Lower lobe of right lung (tissue), 2 donors: ENCODE data around the gene PRKCH. TPM values are rescaled to one million over a fixed set of nuclear protein-coding genes. Genes with fewer than 3 reads are reported as not detected.

Experiments used
- ATAC-seq, 2 donors: fragments of 200-7000 bp; cut with Tn5 transposase; one replicate each; pipeline ENCODE4 v1.9.1; 2020 to 2022; ENCODE audit warnings: mild to moderate bottlenecking in 2 of 2, moderate library complexity in 2 of 2
- DNase-seq: peaks from one replicate; pipeline ENCODE4 v3.0.0-alpha.2; 2020
- H3K27ac ChIP-seq: fragments of 200-600 bp; one replicate; pipeline ENCODE4 v1.8.0; 2022
- H3K27me3 ChIP-seq: fragments of 200-600 bp; one replicate; pipeline ENCODE4 v1.8.0; 2022; ENCODE audit warnings: low read depth
- H3K36me3 ChIP-seq: fragments of 200-600 bp; one replicate; pipeline ENCODE4 v1.8.0; 2022; ENCODE audit warnings: mild to moderate bottlenecking
- H3K4me1 ChIP-seq: fragments of 200-600 bp; one replicate; pipeline ENCODE4 v1.8.0; 2022
- H3K4me3 ChIP-seq: fragments of 200-600 bp; one replicate; pipeline ENCODE4 v1.8.0; 2022; ENCODE audit warnings: mild to moderate bottlenecking
- H3K9me3 ChIP-seq: fragments of 200-600 bp; one replicate; pipeline ENCODE4 v1.8.0; 2022
- CTCF ChIP-seq: fragments of 200-600 bp; IDR thresholded peaks from one replicate; pipeline ENCODE4 v1.8.0; 2022; ENCODE audit warnings: antibody characterized with exemption, mild to moderate bottlenecking
- intact Hi-C: fragments of 100-400 bp; cut with DNase I; formaldehyde crosslinking; loops from one replicate; pipeline ENCODE4 v1.11.0; 2022
- total RNA-seq: library from RNA; stranded (reverse); fragmentation: NEBNext Ultra II Directional; extraction: Animal tissue kit (Norgen Biotek cat#: 25700); gene quantifications from one replicate; pipeline ENCODE4 v1.2.1, GENCODE V29; 2021
- donor health status: DM: no; HTN: yes; CAD: no; lungs with severe emphysema.

The PRKCH gene
- total RNA-seq, 1 donor from 2014 or later = 60.9 TPM

- no peak for TF ChIP-seq CTCF
- ATAC-seq (peak; percentile 61 to 78), DNase-seq (no peak)
- intact Hi-C loops = no loop called here
- peaks cover 19% of the 10 kb centered on the region for H3K4me1 ChIP-seq
- H3K9me3 ChIP-seq = no peaks in the 10 kb centered on the region
- no peak overlapping the region for H3K4me3 ChIP-seq
- H3K27ac ChIP-seq = peak overlapping the region; percentile 51
- no peaks in the 10 kb centered on the region for H3K36me3 ChIP-seq
- H3K27me3 ChIP-seq = no peaks in the 10 kb centered on the region
Observed at GRCh38 chr14:61585598-61586543, 264.5 kb downstream of the PRKCH start.

GRCh38 chr14:61586544-61587055 lies 265.2 kb downstream of the PRKCH start:
- Histone ChIP-seq H3K9me3 (no peaks in the 10 kb centered on the region), H3K27ac (peak overlapping the region; percentile 34), H3K27me3 (no peaks in the 10 kb centered on the region), H3K36me3 (no peaks in the 10 kb centered on the region), H3K4me1 (peaks cover 19% of the 10 kb centered on the region), H3K4me3 (no peak overlapping the region)
- TF ChIP-seq CTCF = no peak
- intact Hi-C loops = no loop called here
- DNase-seq (no peak), ATAC-seq (no peak)

GRCh38 chr14:61587081-61587713 lies 265.8 kb downstream of the PRKCH start:
- Histone ChIP-seq H3K9me3 (no peaks in the 10 kb centered on the region), H3K27ac (peak overlapping the region; percentile 21), H3K36me3 (no peaks in the 10 kb centered on the region), H3K4me1 (peaks cover 19% of the 10 kb centered on the region), H3K4me3 (no peak overlapping the region), H3K27me3 (no peaks in the 10 kb centered on the region)
- no peak for ATAC-seq
- TF ChIP-seq CTCF = no peak
- DNase-seq = no peak
- intact Hi-C loops = no loop called here

- DNase-seq = no peak
- no peak for TF ChIP-seq CTCF
- peaks cover 19% of the 10 kb centered on the region for H3K4me1 ChIP-seq
- no peaks in the 10 kb centered on the region for H3K27me3 ChIP-seq
- ATAC-seq = no peak
- no peak overlapping the region for H3K4me3 ChIP-seq
- no peaks in the 10 kb centered on the region for H3K36me3 ChIP-seq
- H3K27ac ChIP-seq = no peak overlapping the region
- intact Hi-C loops = no loop called here
- H3K9me3 ChIP-seq = no peaks in the 10 kb centered on the region
Observed at GRCh38 chr14:61588419-61588901, 267.1 kb downstream of the PRKCH start.

GRCh38 chr14:61589691-61590581 lies 268.6 kb downstream of the PRKCH start:
- intact Hi-C loops = no loop called here
- no peak for TF ChIP-seq CTCF

More at GRCh38 chr14:61589691-61590581, 268.6 kb downstream of the PRKCH start:
- H3K4me1 ChIP-seq = peaks cover 19% of the 10 kb centered on the region
- no peaks in the 10 kb centered on the region for H3K36me3 ChIP-seq
- no peak overlapping the region for H3K27ac ChIP-seq
- ATAC-seq (no peak), DNase-seq (no peak)
- no peaks in the 10 kb centered on the region for H3K27me3 ChIP-seq
- no peak overlapping the region for H3K4me3 ChIP-seq
- no peaks in the 10 kb centered on the region for H3K9me3 ChIP-seq
